CD4-positive, alpha-beta T cell (primary cell): ENCODE measurements around the gene NCK2. TPM values are rescaled to one million over a fixed set of nuclear protein-coding genes. Genes with fewer than 3 reads are reported as not detected.

ENCODE experiments used
- ATAC-seq: fragments of 200-7000 bp; cut with Tn5 transposase; one replicate; pipeline ENCODE4 v1.10.0; 2022; ENCODE audit warnings: mild to moderate bottlenecking; ENCODE audit not compliant: poor library complexity
- CTCF ChIA-PET: fragments of 350-600 bp; sonication (Branson Sonifier 250); formaldehyde crosslinking; loops from one replicate; lab custom pipeline; 2021; ENCODE audit warnings: antibody characterized with exemption, inconsistent platforms; lab: Charles Lee
- POLR2A ChIA-PET: fragments of 350-600 bp; sonication (Branson Sonifier 250); formaldehyde crosslinking; loops from one replicate; lab custom pipeline; 2021; ENCODE audit warnings: antibody characterized with exemption, inconsistent platforms; lab: Charles Lee
- DNase-seq, 14 experiments: peaks; one replicate each; pipeline ENCODE4 v3.0.0-alpha.2; 2013 to 2020; ENCODE audit warnings: mixed read lengths in 2 of 14
- H3K27ac ChIP-seq, 2 donors: one replicate each; pipeline versions ENCODE4 v1.5.1 to v1.7.0; 2013; ENCODE audit warnings: low read length in 2 of 2, low read depth in 1 of 2, mild to moderate bottlenecking in 1 of 2
- H3K27me3 ChIP-seq, 2 experiments: 1 replicate in 1 of 2; 2 replicates in 1 of 2; pipeline versions ENCODE4 v1.6.1 to v1.7.0; 2013; ENCODE audit warnings: low read length in 2 of 2, control low read depth in 1 of 2, mild to moderate bottlenecking in 1 of 2, moderate library complexity in 1 of 2; ENCODE audit not compliant: insufficient read depth in 2 of 2, control insufficient read depth in 1 of 2
- H3K36me3 ChIP-seq: one replicate; pipeline ENCODE4 v1.6.1; 2013; ENCODE audit warnings: low read length, control low read depth; ENCODE audit not compliant: insufficient read depth
- H3K4me1 ChIP-seq: one replicate; pipeline ENCODE4 v1.6.1; 2013; ENCODE audit warnings: low read length, control low read depth; ENCODE audit not compliant: insufficient read depth
- H3K4me3 ChIP-seq: one replicate; pipeline ENCODE4 v1.5.1; 2013; ENCODE audit warnings: mild to moderate bottlenecking, low read length, moderate library complexity
- H3K9me3 ChIP-seq, 2 experiments: 1 replicate in 1 of 2; 2 replicates in 1 of 2; pipeline versions ENCODE4 v1.6.1 to v1.7.0; 2013; ENCODE audit warnings: low read length in 2 of 2, mild to moderate bottlenecking in 2 of 2, control low read depth in 1 of 2, moderate library complexity in 1 of 2; ENCODE audit not compliant: control insufficient read depth in 1 of 2, insufficient read depth in 1 of 2
- H3K27ac Mint-ChIP-seq: one replicate; pipeline ENCODE4 v1.8.0; 2020; ENCODE audit warnings: mixed read lengths
- H3K27me3 Mint-ChIP-seq: one replicate; pipeline ENCODE4 v1.8.0; 2021; ENCODE audit warnings: mixed read lengths
- H3K36me3 Mint-ChIP-seq: one replicate; pipeline ENCODE4 v1.8.0; 2021; ENCODE audit warnings: low read depth, mixed read lengths
- H3K4me1 Mint-ChIP-seq: one replicate; pipeline ENCODE4 v1.8.0; 2021; ENCODE audit warnings: low read depth, mixed read lengths
- H3K4me3 Mint-ChIP-seq: one replicate; pipeline ENCODE4 v1.8.0; 2020; ENCODE audit warnings: mild to moderate bottlenecking, mixed read lengths
- H3K9me3 Mint-ChIP-seq: one replicate; pipeline ENCODE4 v1.8.0; 2020; ENCODE audit warnings: mixed read lengths
- intact Hi-C, 2 experiments: fragments of 100-400 bp; cut with DNase I in 1 of 2; cut with micrococcal nuclease in 1 of 2; formaldehyde crosslinking; loops; one replicate each; pipeline versions ENCODE4 v1.15.1 to v1.9.0; 2023 to 2025; cut with DNase I, micrococcal nuclease
- total RNA-seq, 174 experiments: library from RNA in 2 of 174; stranded (reverse) in 2 of 174; gene quantifications; one replicate each; pipeline ENCODE4 v1.2.3 and lab custom pipeline; 2021 to 2026
- TF ChIP-seq, protein P1 (sequence below): fragments of 200-600 bp; IDR thresholded peaks from one replicate; pipeline ENCODE4 v1.8.0; 2022; ENCODE audit warnings: antibody characterized with exemption, mild to moderate bottlenecking

NCK2 gene
- total RNA-seq, 2 experiments from 2014 or later = 92.1 to 92.3 TPM

DNA sequence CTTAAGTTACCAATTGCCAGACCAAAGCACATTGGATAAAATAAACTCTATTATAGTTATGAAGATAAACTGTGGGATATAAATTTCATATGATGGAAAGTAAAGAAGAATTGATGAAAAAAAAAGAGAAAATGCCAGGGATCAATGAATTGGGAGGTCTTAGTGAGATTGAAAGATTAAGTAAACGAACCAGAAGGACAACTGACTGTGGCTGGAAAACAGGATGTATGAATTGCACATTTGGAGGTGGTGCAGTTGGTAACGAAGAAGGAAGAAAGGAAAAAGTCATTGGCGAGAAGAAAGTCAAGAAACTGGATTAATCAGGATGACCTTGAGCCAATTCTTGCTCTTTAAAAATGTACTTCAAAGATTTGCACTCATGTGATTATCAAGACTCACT lies 166.7 kb downstream of the NCK2 start:
- Mint-ChIP-seq H3K9me3 (peaks cover 8% of the 10 kb centered on the region), H3K27ac (no peak overlapping the region), H3K4me1 (peaks cover 23% of the 10 kb centered on the region), H3K36me3 (peaks cover 8% of the 10 kb centered on the region), H3K27me3 (no peaks in the 10 kb centered on the region), H3K4me3 (no peak overlapping the region)
- H3K27ac ChIP-seq = no peak overlapping the region
- ATAC-seq (no peak), DNase-seq (no peak)
- peaks cover 13% of the 10 kb centered on the region for H3K4me1 ChIP-seq
- POLR2A ChIA-PET = no interaction called here
- CTCF ChIA-PET = no interaction called here
- no peaks in the 10 kb centered on the region for H3K36me3 ChIP-seq
- H3K4me3 ChIP-seq = no peak overlapping the region
- TF ChIP-seq, protein P1, sequence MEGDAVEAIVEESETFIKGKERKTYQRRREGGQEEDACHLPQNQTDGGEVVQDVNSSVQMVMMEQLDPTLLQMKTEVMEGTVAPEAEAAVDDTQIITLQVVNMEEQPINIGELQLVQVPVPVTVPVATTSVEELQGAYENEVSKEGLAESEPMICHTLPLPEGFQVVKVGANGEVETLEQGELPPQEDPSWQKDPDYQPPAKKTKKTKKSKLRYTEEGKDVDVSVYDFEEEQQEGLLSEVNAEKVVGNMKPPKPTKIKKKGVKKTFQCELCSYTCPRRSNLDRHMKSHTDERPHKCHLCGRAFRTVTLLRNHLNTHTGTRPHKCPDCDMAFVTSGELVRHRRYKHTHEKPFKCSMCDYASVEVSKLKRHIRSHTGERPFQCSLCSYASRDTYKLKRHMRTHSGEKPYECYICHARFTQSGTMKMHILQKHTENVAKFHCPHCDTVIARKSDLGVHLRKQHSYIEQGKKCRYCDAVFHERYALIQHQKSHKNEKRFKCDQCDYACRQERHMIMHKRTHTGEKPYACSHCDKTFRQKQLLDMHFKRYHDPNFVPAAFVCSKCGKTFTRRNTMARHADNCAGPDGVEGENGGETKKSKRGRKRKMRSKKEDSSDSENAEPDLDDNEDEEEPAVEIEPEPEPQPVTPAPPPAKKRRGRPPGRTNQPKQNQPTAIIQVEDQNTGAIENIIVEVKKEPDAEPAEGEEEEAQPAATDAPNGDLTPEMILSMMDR = no peak
- intact Hi-C loops = no loop called here
- H3K9me3 ChIP-seq = peaks cover 0 to 9% of the 10 kb centered on the region in 2 experiments
- H3K27me3 ChIP-seq = no peaks in the 10 kb centered on the region

DNA sequence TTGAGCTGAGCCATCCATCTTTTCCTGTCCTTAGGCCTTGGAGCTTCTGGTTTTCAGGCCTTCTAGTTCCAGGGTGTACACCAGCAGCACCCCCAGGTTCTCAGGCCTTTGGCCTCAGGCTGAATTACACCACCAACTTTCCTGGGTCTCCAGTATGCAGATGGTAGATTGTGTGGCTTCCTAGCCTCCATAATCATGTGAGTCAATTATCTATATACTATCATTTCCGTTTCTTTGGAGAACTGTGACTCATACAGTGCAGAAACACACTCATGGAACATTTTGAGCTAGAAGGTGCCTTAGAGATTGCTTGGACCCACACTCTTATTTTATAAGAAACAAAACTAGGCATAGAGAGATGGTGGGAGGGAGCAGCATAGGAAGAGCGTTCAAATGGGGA lies 167.4 kb downstream of the NCK2 start:
- CTCF ChIA-PET = no interaction called here
- intact Hi-C loops = no loop called here

DNA sequence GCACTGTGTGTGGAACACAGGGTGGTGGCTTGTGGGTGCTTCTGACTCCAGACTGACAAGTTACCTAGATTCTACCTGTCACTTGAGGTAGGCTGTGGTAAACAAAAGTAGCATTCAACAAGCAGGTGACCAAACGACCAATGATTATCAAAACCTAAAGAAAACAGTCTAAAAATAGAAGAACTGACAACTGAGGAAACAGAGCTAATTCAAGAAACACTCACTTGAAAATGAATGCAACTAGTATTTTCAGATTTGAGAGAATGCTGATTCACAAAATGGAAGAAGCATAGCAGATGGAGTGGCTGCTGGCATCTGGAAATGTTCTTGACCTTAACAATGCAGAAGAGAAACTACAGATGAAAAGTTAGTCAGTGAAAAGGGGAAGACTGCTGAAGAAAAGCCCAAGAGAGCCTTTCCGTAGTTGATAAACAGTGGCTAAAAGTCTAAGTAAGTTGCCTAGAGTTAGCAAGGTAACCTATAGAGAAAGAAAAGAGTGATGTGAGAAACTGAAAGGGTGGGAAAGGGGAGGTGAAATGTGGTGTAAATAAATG lies 170.4 kb downstream of the NCK2 start:
- TF ChIP-seq, protein P1 = no peak
- peaks cover 8% of the 10 kb centered on the region for H3K9me3 Mint-ChIP-seq
- Histone ChIP-seq H3K9me3 (peaks cover 0 to 9% of the 10 kb centered on the region in 2 experiments), H3K27ac (no peak overlapping the region), H3K36me3 (no peaks in the 10 kb centered on the region), H3K4me1 (peaks cover 31% of the 10 kb centered on the region), H3K4me3 (no peak overlapping the region), H3K27me3 (no peaks in the 10 kb centered on the region)
- DNase-seq (no peak), ATAC-seq (no peak)
- peaks cover 34% of the 10 kb centered on the region for H3K4me1 Mint-ChIP-seq
- H3K27me3 Mint-ChIP-seq = no peaks in the 10 kb centered on the region
- intact Hi-C loops = loop anchor here in 1 of 2 experiments (5.0 kb wide), 1 partner anchor 182 kb away; no protein-coding TSS in a partner anchor
- no peak overlapping the region for H3K4me3 Mint-ChIP-seq
- no peak overlapping the region for H3K27ac Mint-ChIP-seq
- ChIA-PET POLR2A (no interaction called here), CTCF (no interaction called here)
- H3K36me3 Mint-ChIP-seq = peaks cover 17% of the 10 kb centered on the region

More for the DNA sequence above, 167.4 kb downstream of the NCK2 start:
- no peak overlapping the region for H3K27ac Mint-ChIP-seq
- no peaks in the 10 kb centered on the region for H3K36me3 ChIP-seq
- TF ChIP-seq, protein P1 = no peak
- peaks cover 10% of the 10 kb centered on the region for H3K36me3 Mint-ChIP-seq
- peaks cover 16% of the 10 kb centered on the region for H3K4me1 Mint-ChIP-seq
- no peak overlapping the region for H3K4me3 Mint-ChIP-seq
- peaks cover 0 to 9% of the 10 kb centered on the region in 2 experiments for H3K9me3 ChIP-seq
- H3K4me3 ChIP-seq = no peak overlapping the region
- peaks cover 8% of the 10 kb centered on the region for H3K4me1 ChIP-seq
- H3K27ac ChIP-seq = no peak overlapping the region
- H3K27me3 ChIP-seq = no peaks in the 10 kb centered on the region
- DNase-seq (no peak), ATAC-seq (no peak)
- peaks cover 8% of the 10 kb centered on the region for H3K9me3 Mint-ChIP-seq
- POLR2A ChIA-PET = no interaction called here
- no peaks in the 10 kb centered on the region for H3K27me3 Mint-ChIP-seq
